Measurements from ENCODE around the gene SMIM10. TPM values are rescaled to one million over a fixed set of nuclear protein-coding genes. Genes with fewer than 3 reads are reported as not detected.

Gene SMIM10
- total and polyA plus RNA-seq, 2 of the 4 experiments (the other 2 are of a cell fraction) = 2.3 to 6.0 TPM

- H2AK9ac ChIP-seq (replicated peaks; ENCODE audit: low read depth, low read length, poor library complexity) = no peak overlapping the region
- CTCF ChIA-PET = interaction anchor here (0.6 kb wide), 2 partner anchors 11 to 367 kb away, joined by 5 to 8 read pairs; no protein-coding TSS in a partner anchor
These were observed 15.3 kb upstream of the SMIM10 start for GRCh38 chrX:134975516-134975915.

More at GRCh38 chrX:134975516-134975915, 15.3 kb upstream of the SMIM10 start:
- POLR2A ChIA-PET (ENCODE audit: unreplicated experiment) = no interaction called here
- H3K9ac ChIP-seq (ENCODE audit: low read depth, low read length) = no peak overlapping the region
- no peak overlapping the region for H2BK120ac ChIP-seq (ENCODE audit: low read depth, low read length)
- H3K14ac ChIP-seq (replicated peaks; ENCODE audit: low read depth, low read length) = no peak overlapping the region
- no peak overlapping the region for H3K27ac ChIP-seq (ENCODE audit: insufficient read depth, low read length)
- DNase-seq = no peak
- no CpG with 5 or more reads among the region's 1 CpG for WGBS, 2 experiments (ENCODE audit: extremely low coverage in 2 of 2, insufficient read length in 1 of 2)
- no peak overlapping the region for H4K5ac ChIP-seq (ENCODE audit: low read depth, low read length)
- no peak overlapping the region for H4K91ac ChIP-seq (ENCODE audit: insufficient read depth, low read depth, low read length)
- no peaks in the 10 kb centered on the region for H3K4me1 ChIP-seq (ENCODE audit: control insufficient read depth, insufficient read depth, low read length)
- H3K9me3 ChIP-seq (ENCODE audit: control insufficient read depth, insufficient read depth, low read length) = no peaks in the 10 kb centered on the region
- H3K36me3 ChIP-seq (ENCODE audit: control insufficient read depth, insufficient read depth, low read length) = no peaks in the 10 kb centered on the region
- H2BK15ac ChIP-seq (ENCODE audit: low read depth, low read length) = no peak overlapping the region
- no peak overlapping the region for H2AK5ac ChIP-seq (ENCODE audit: low read depth, low read length)
- intact Hi-C loops (cut with micrococcal nuclease) (no loop called here), dilution Hi-C loops (cut with HindIII; ENCODE audit: low sequenced_read_pairs, unreplicated experiment) (no loop called here), in situ Hi-C loops (cut with MboI; ENCODE audit: low sequenced_read_pairs) (no loop called here)
- H3K56ac ChIP-seq (ENCODE audit: extremely low read depth, insufficient read depth, low read length) = no peak overlapping the region
- ATAC-seq (ENCODE audit: low read depth) = no peak
- H3K9me1 ChIP-seq (ENCODE audit: insufficient read depth, low read length) = no peaks in the 10 kb centered on the region
- no peak overlapping the region for H3K4ac ChIP-seq (ENCODE audit: low read depth, low read length)
- no peak for TF ChIP-seq CTCF (conservative IDR thresholded peaks at IDR 0.05; ENCODE audit: low read depth, low read length)
- no peak for TF ChIP-seq MAZ (IDR thresholded peaks at IDR 0.05; ENCODE audit: borderline replicate concordance, low read depth, low read length)
- TF ChIP-seq, protein P1, sequence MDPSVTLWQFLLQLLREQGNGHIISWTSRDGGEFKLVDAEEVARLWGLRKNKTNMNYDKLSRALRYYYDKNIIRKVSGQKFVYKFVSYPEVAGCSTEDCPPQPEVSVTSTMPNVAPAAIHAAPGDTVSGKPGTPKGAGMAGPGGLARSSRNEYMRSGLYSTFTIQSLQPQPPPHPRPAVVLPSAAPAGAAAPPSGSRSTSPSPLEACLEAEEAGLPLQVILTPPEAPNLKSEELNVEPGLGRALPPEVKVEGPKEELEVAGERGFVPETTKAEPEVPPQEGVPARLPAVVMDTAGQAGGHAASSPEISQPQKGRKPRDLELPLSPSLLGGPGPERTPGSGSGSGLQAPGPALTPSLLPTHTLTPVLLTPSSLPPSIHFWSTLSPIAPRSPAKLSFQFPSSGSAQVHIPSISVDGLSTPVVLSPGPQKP (IDR thresholded peaks at IDR 0.05; ENCODE audit: borderline replicate concordance, low read depth, low read length) = no peak
- TF ChIP-seq CHD1 (IDR thresholded peaks at IDR 0.05; ENCODE audit: low read depth, low read length) = no peak
- no peak for TF ChIP-seq MXI1 (IDR thresholded peaks at IDR 0.05; ENCODE audit: borderline replicate concordance, low read depth, low read length)
- no peak for TF ChIP-seq NFE2L2 (IDR thresholded peaks at IDR 0.05; ENCODE audit: low read depth, low read length)
- TF ChIP-seq, protein P2, sequence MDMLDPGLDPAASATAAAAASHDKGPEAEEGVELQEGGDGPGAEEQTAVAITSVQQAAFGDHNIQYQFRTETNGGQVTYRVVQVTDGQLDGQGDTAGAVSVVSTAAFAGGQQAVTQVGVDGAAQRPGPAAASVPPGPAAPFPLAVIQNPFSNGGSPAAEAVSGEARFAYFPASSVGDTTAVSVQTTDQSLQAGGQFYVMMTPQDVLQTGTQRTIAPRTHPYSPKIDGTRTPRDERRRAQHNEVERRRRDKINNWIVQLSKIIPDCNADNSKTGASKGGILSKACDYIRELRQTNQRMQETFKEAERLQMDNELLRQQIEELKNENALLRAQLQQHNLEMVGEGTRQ (IDR thresholded peaks at IDR 0.05; ENCODE audit: low read depth, low read length) = no peak
- TF ChIP-seq CEBPB (IDR thresholded peaks at IDR 0.05; ENCODE audit: low read depth, low read length) = no peak
- no peak for TF ChIP-seq RAD21 (IDR thresholded peaks at IDR 0.05; ENCODE audit: low read length)
- no peak for TF ChIP-seq RCOR1 (IDR thresholded peaks at IDR 0.05; ENCODE audit: insufficient replicate concordance, low read length)
- no peak for TF ChIP-seq BHLHE40 (IDR thresholded peaks at IDR 0.05; ENCODE audit: low read depth, low read length)
- TF ChIP-seq MAFK (IDR thresholded peaks at IDR 0.05; ENCODE audit: low read depth, low read length) = no peak
- no peak for TF ChIP-seq POLR2A (IDR thresholded peaks at IDR 0.05; ENCODE audit: low read depth, low read length)
- TF ChIP-seq FOS (IDR thresholded peaks at IDR 0.05; ENCODE audit: low read depth, low read length) = no peak
- H3K4me2 ChIP-seq (ENCODE audit: low read depth, low read length) = no peak overlapping the region
- H2BK20ac ChIP-seq (ENCODE audit: low read depth, low read length) = no peak overlapping the region
- no peak overlapping the region for H3K4me3 ChIP-seq (ENCODE audit: insufficient read depth, low read depth, low read length)
- H4K8ac ChIP-seq (ENCODE audit: low read depth in 2 of 2, low read length in 2 of 2) = no peak overlapping the region
- no peaks in the 10 kb centered on the region for H3K79me1 ChIP-seq (ENCODE audit: low read depth in 1 of 2, low read length in 2 of 2)
- no peak overlapping the region for H3K18ac ChIP-seq (ENCODE audit: low read depth, low read length)
- H2BK5ac ChIP-seq (ENCODE audit: low read depth, low read length, poor library complexity, severe bottlenecking) = no peak overlapping the region
- H4K20me1 ChIP-seq (ENCODE audit: insufficient read depth, low read length) = no peaks in the 10 kb centered on the region
- H3K23ac ChIP-seq (ENCODE audit: low read depth, low read length) = no peak overlapping the region
- peaks cover 3% of the 10 kb centered on the region; the same call in 1 of the 2 replicates for H3K27me3 ChIP-seq (ENCODE audit: control insufficient read depth, insufficient read depth, low read length)
- BruUV-seq (replicated peaks) = no TSS peak
- H2AFZ ChIP-seq (replicated peaks; ENCODE audit: low read length, poor library complexity) = no peak overlapping the region

Measured in IMR-90 (cell line).